Right lung (tissue), 10 donors: ENCODE results near the gene PHOSPHO1. TPM values are rescaled to one million over a fixed set of nuclear protein-coding genes. Genes with fewer than 3 reads are reported as not detected.
"Not testable (repeated sequence)": the region's sequence is repeated elsewhere in the genome, so short reads cannot be mapped to it uniquely, and the experiment has no call there.

Experiments
- DNase-seq, 2 donors: peaks; one replicate each; pipeline ENCODE4 v3.0.0-alpha.2; 2013
- long read RNA-seq, 8 donors: transcript quantifications; one replicate each; lab custom pipeline, GENCODE V29; 2026
- polyA plus RNA-seq, 5 donors: library from polyadenylated mRNA; unstranded; fragments of 120-200 nt; gene quantifications; one replicate each; pipeline versions ENCODE4 v1.2.1 to v1.2.3, GENCODE V29; 2013; ENCODE audit warnings: inconsistent platforms in 1 of 5, low replicate concordance in 1 of 5; ENCODE audit not compliant: insufficient read length in 5 of 5, insufficient read depth in 1 of 5

Gene PHOSPHO1, protein sequence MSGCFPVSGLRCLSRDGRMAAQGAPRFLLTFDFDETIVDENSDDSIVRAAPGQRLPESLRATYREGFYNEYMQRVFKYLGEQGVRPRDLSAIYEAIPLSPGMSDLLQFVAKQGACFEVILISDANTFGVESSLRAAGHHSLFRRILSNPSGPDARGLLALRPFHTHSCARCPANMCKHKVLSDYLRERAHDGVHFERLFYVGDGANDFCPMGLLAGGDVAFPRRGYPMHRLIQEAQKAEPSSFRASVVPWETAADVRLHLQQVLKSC
- polyA plus RNA-seq, result 1 to 10 TPM; 2.8 to 6.2 (median 4.2) TPM
- long read RNA-seq, donor 1, partial matches to known transcripts, result 0 of 1 reads
- long read RNA-seq, donor 1, other reads (novel, unspliced or antisense), result 0 of 1 reads
- long read RNA-seq, donor 2, result 0 reads
- long read RNA-seq, donor 3, partial matches to known transcripts, result 0 of 1 reads
- long read RNA-seq, donor 3, other reads (novel, unspliced or antisense), result 0 of 1 reads
- long read RNA-seq, donor 4, result 0 reads
- long read RNA-seq, donor 5, partial matches to known transcripts, result 0 of 4 reads
- long read RNA-seq, donor 5, other reads (novel, unspliced or antisense), result 0 of 4 reads
- long read RNA-seq, donor 6, partial matches to known transcripts, result 0 of 1 reads
- long read RNA-seq, donor 6, other reads (novel, unspliced or antisense), result 0 of 1 reads
- long read RNA-seq, donor 7, partial matches to known transcripts, result 0 of 2 reads
- long read RNA-seq, donor 7, other reads (novel, unspliced or antisense), result 0 of 2 reads
- long read RNA-seq, donor 8, result 0 reads

DNA sequence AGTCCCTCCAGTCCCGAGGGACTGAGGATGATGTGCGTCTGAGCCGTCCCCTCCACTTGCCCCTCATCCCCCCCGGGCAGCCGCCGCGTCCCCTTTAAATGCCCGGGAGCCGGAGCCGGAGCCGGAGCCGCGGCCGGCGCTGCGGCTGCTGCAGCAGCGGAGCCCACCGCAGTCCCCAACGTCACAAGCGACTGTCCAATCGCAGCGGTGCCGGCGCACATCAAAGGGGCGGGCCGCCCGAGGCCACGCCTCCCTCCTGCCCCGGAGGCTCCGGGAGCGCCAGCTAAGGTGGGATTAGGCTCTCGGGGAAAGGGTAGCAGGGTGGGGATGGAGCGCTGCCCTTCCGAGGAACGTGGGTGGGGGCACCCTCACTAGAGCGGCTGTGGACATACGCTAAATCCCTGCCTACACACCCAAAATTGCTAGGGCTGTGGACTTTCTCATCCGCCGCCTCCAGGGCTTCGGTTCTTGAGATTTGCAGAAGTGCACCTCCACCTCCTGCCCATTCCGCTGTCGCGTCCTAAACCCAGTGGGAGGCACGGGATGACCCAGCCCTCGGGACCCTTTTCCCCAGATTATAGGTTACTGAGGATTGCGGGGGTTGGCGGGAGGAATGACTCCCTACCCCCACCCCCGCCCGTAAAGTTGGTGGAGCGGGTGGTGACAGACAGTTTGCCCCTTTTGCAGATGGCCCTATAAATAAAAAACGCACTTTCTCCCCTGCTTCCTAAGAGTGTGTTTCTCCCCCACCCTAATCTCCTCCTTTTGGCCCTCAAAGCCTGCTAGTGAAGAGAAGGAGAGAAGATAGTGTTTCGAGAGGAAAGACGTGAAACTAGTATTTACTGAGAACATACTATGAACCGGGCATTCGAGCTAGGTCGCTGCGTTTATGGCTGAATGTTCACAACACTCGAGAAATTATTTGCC, at the start of gene PHOSPHO1:
TSS of gene PHOSPHO1 (minus strand) at position 152 of the 927 bp plus-strand sequence. CDS start 4,096 bp downstream, outside the sequence.
- peak; percentile 75 to 81 for DNase-seq

DNA sequence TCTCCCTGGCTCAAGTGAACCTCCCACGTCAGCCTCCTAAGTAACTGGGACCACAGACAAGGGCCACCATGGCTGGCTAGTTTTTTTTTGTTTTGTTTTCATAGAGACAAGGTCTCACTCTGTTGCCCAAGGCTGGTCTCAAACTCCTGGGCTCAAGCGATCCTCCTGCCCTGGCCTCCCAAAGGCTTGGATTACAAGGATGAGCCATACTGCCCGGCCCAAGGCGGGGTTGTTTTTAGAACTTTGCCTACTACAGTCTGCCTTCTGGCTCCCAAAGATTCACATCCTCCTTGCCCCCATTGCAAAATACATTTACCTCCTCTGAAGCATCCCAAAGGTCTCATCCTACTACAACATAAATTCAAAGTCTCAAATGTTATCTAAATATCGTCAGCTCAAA, 49.5 kb upstream of the PHOSPHO1 start:
- no peak for DNase-seq

- not testable (repeated sequence) for DNase-seq
Observed at GRCh38 chr17:49279263-49280015, 48.9 kb upstream of the PHOSPHO1 start.

DNA sequence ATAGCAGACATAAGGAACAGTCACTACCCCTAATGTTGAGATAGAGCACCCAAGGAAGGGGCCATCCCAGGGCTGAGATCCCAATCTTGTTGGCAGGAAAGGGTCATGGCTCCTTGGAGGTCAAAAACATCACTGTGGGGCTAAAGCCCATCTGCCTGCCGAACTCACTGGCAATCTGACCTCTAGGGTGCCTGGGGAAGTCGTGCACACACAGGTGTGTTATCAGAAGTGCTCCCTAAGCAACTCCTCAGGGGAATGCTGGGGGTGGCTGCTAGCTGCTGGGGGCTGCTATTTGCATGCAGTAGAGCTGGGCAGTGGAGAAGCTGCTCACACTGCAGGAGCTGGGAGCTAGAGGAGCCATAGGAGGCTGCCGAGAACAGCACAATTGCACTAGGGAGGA, 47.5 kb upstream of the PHOSPHO1 start:
- DNase-seq, result no peak

DNA sequence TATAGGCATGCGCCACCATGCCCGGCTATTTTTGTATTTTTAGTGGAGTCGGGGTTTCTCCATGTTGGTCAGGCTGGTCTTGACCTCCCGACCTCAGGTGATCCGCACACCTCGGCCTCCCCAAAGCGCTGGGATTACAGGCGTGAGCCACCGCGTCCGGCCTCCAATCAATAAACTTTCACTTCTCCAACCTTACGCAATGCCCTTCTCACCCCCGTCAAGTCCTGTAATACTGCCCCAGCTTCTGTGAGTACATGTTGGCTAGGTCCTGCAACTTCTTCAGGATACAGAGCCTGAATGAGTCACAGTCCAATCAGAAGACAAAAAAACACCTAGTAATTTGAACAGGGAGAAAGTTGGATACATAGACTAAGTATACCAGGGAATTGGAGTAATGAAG, 47.1 kb upstream of the PHOSPHO1 start:
- no peak for DNase-seq

- DNase-seq, result not testable (repeated sequence)
Observed at GRCh38 chr17:49275981-49276380, 45.4 kb upstream of the PHOSPHO1 start.

DNA sequence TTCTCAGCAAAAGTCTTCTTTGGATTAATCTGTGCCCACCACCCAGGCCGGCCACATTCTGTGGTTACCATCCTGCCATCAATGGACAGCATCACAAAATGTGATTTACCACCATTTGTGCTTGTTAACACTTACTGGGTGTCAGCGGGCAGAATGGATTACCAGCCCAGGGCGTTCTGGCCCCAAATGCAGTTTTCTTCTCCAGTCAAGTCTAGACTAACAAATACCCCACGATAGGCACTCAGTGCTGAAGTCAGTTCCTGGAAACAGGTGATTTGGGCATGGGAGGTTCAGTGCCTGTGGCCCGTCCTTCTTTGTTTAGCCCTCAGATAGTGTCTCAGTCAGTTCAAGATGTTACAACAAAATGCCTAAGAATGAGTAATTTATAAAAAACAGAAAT, 38.8 kb upstream of the PHOSPHO1 start:
- no peak for DNase-seq

- DNase-seq, result no peak
Observed at GRCh38 chr17:49267912-49268311, 37.3 kb upstream of the PHOSPHO1 start.

GRCh38 chr17:49266233-49266632, 35.6 kb upstream of the PHOSPHO1 start:
- DNase-seq, result no peak

GRCh38 chr17:49261540-49261939, 31.0 kb upstream of the PHOSPHO1 start:
- DNase-seq, result not testable (repeated sequence)

- no peak for DNase-seq
Observed at GRCh38 chr17:49260817-49261291, 30.3 kb upstream of the PHOSPHO1 start.

GRCh38 chr17:49260011-49260816, 29.6 kb upstream of the PHOSPHO1 start:
- peak; percentile 29 to 32 for DNase-seq

DNA sequence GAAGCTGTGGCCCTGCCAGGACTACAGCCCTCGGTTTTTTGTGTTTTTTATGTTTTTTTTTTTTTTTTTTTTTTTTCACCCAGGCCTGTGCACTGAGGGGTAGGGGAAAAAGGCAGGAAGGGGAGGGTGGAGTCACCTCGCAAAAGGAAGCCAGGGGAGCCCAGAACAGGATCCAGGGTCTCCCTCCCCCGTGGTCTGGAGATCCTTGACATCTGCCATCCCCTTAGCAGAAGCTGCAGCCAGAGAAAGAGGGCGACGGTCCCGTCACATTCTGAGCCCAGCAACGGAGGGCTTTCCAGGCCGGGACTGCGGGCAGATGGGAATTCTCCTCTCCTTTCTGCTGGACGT, 29.1 kb upstream of the PHOSPHO1 start:
- DNase-seq, result no peak

GRCh38 chr17:49258394-49258793, 27.8 kb upstream of the PHOSPHO1 start:
- DNase-seq, result no peak

DNA sequence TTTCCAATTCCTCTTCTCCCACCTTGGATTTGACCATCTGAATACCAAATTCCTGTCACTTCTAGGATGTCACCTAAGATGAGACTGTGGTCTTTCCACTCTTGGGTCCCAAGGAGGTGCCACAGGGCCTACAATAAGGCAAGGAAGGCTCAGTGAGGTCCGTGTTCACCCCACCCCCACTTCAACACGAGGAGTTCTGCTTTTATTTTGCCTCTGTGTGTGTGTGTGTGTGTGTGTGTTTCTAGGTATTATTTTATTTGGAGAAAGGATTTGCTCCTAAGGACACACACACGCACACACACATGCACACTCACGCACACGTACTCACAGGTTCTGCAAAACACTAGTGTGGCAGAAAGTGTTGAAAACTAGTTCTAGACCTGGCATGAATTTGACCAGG, 24.5 kb upstream of the PHOSPHO1 start:
- no peak for DNase-seq

- no peak for DNase-seq
Observed at GRCh38 chr17:49254066-49254465, 23.5 kb upstream of the PHOSPHO1 start.

DNA sequence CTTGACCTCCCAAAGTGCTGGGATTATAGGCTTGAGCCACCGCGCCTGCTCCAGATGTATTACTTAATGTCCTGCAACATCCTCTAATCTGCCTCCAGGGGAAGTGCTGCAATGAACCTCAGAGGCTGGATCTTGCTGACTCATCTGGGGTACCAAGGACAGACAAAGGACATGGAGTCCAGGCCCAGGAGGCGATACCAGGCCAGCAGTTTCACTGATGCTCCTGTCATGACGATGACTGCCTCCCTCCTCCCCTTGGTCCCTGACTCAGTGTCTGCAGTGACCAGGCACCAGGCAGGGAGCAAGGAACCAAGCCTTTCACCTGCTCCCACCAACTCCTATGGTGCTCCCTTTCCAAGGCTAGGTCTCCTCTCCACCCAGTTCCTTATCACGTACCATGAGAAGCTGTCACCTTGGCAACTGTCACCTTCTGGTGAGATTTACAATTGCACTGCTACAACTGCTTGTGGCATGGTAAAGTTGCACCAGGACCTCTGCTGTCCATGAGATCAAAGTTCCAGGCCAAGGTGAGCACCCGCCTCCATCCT, 21.6 kb upstream of the PHOSPHO1 start:
- no peak for DNase-seq

DNA sequence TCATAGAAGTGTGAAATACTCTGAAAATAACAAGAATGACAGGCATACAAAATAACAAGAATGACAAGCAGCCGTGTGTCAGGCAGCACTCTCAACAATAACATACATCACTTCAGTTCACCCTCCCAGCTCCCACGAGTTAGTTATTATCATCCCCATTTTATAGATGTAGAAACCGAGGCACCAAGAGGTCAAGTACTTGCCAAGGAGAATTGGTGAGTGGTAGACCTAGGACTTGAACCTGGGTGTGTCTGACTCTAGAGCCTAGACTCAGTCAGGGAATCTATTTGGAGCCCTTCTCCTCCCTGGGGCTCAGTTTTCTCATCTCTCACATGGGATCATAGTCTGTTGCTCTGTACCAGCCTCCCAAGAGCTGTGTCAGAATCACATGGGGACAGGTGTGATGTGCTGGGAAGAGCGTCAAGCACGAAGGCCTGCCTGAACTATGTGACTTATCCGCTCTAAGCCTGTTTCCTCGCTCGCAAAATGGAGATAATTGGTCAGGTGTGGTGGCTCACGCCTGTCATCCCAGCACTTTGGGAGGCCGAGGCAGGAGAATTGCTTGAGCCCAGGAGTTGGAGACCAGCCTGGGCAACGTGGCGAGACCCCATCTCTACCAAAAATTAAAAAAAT, 19.4 kb upstream of the PHOSPHO1 start:
- DNase-seq, result no peak

GRCh38 chr17:49249292-49249794, 18.8 kb upstream of the PHOSPHO1 start:
- peak; percentile 14 to 17 for DNase-seq
